ENCODE data around the gene NOL4L.

Gene NOL4L

DNA sequence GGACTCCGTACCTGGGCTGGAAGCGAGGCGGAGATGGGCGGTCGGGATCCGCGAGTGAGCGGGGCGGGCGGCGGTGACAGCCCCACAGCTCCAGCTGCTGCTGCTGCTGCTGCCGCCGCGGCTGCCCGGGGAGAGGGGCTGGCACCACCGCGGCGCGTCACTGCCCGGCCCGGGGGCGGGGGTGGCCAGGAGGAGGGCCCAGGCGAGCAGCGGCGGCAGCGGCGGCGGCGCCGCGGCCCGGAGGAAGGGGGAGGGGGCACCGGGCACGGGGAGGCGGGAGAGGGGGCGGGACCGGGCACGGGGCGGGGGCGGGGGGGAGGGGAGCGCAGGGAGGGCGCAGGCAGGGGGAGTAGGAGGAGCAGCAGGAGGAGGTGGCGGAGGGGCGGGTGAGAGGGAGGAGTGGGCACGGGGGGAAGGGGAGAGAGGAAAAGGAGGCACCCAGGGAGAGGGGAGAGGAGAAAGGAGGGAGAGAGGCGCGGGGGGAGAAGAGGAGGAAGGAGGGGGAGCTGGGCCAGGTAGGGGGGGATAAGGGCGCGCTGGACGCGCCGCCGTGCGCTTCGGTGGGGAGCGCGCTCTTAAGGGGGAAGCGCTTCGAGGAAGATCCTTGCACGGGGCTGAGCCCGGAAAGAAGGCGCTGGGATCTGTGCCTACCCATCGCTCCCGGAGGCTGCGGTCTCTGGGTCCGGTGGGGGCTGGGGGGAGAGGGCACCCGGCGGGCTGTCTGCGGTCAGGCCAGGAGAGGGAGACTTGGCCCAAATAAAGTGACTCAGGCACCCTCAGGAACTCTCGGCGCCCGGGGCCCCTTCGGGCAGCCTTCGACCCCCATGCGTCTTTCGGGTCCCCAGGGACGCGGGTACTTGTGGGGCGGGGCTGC lies 101.5 kb downstream of the NOL4L start:
- DNase-seq (ENCODE audit: low spot score): peak; percentile 63

GRCh38 chr20:32482442-32483261 lies 102.5 kb downstream of the NOL4L start:
- no peak for DNase-seq (ENCODE audit: low spot score)

GRCh38 chr20:32482143-32482441 lies 103.0 kb downstream of the NOL4L start:
- no peak for DNase-seq (ENCODE audit: low spot score)

GRCh38 chr20:32481311-32482142 lies 103.6 kb downstream of the NOL4L start:
- DNase-seq (ENCODE audit: low spot score): no peak

DNA sequence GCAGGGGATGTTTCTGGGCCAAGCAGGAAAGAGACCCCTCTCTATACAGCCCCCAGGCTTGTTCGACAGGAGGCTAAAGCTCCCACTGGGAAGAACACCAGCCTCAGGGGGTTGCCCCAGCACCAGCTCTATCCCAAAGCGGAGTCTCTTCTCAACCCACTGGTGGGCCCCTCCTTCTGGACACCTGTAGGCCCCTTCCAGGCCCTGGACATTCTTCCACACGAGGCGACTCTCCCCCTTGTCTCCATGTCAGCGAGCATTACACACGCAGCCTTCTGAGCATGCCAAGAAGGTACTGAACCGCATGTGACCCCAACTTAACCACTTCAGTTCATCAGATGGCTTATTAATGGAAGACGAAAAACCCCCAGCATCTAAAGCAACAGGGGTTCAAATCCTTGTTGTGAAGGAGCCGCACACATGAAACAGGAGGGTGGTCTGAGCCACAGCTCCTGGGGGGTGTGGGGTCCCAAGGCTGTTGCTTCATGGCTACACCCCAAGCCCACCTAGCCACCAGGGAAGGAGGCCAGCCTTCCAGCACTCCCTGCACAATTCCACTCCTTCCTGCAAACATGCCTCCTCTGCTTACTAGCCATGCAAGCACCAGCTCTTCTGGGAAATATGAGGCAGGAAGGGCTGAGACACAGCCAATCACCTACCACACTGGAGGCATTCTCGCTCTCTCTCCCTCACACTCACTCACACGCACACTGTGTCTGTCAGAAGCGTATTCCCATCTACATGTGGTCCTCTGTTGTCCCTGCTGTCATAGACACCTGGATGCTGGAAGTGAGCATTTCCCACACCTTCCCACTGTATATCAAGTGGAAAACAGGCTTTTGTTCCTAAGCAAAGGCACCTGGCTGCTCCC lies 104.5 kb downstream of the NOL4L start:
- no peak for DNase-seq (ENCODE audit: low spot score)

DNA sequence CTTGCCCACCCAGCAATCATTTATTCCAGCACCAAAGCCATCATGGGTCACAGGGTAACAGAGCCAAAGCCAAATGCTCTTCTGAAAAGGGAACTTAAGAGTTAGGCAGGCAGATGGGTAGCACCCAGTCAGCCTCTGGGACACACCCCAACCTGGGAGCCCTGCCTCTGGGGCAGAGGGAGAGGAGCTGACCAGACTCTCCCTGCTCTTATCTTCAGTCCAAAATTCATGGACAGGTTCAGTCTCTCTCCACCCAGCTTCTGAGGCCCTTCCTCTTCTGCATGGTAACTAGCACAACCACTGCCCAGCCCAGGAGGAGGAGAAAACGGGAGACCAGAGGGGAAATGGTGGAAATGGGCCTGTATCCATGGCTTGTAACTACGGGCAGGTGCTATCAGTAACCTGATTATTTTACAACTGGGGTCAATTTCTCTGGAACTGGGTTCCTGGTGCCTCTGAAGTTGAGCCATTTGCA lies 105.4 kb downstream of the NOL4L start:
- no peak for DNase-seq (ENCODE audit: low spot score)

DNA sequence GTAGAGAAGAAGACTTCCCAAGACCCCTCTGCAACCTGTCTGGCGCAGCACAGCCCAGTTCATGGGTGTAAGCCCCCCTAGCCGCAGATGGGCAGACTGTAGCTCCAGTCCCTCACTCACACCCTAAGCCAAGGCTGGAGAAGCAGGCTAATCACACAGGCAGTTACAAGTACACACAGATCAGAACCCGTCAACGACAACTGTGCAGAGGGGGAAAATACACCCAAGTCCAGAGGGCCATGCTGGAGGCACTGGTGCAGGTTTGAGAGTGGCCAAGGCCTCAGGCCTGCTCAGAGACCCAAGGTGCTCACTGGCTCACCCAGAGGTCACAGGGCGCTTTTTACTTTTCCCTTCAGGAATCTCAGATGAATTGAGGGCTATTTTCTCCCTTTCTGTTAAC lies 106.1 kb downstream of the NOL4L start:
- DNase-seq (ENCODE audit: low spot score): no peak

DNA sequence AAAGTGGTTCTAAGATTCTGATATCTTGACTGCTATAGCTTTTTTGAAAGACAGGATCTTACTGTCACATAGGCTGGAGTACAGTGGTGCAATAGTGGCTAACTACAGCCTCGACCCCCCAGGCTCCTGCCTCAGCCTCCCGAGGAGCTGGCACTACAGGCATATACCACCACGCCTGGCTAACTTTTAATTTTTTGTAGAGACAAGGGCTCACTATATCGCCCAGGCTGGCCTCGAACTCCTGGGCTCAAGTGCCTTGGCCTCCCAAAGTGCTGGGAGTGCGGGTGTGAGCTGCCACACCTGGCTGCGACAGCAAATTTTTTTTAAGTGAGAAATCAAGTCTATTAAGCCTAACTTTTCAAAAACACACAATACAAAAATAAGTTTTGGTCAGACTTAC lies 106.6 kb downstream of the NOL4L start:
- DNase-seq (ENCODE audit: low spot score): no peak

DNA sequence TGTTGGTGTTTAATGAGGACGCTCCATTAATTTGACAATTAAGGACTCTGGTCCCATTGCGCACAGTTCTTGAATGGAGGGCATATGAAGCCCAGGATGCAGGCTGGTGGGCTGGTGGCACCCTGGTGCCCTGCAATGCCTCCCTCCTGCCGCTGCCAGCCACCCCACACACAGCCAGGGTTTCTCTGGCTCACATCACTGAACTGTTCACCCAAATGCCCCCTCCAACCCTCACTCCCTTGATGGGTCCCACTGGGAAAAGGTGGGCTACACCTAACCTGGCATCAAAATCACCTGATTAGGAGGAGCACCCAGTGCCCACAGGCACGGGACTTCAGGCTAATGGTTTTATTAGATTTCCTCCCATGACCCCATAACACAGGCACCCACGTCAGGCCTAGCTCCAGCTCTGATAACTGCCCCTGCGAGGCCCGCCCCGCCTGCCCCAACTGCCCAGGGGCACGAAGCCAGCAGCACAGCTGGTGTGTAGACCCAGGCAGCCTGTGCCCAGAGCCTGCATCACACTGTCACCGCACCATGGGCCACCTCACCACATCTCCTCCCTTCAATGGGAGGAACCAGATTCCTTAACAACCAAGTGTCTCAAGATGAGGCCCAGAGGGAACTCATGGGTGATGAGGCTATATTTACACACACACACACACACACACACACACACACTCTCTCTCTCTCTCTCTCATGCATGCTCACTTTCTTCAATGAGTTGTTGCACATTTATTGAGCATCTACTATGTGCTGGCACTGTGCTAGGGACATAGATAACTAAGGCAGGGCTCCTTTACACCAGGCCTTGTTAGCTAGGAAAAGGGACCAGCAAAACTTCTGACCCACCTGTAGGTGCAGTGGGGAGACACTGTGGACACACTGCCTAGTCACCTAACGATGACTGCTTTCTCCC lies 107.3 kb downstream of the NOL4L start:
- DNase-seq (ENCODE audit: low spot score): no peak

- no peak for DNase-seq (ENCODE audit: low spot score)
These were observed 108.2 kb downstream of the NOL4L start for GRCh38 chr20:32476684-32477593.

GRCh38 chr20:32474967-32475811 lies 109.9 kb downstream of the NOL4L start:
- DNase-seq (ENCODE audit: low spot score): no peak

DNA sequence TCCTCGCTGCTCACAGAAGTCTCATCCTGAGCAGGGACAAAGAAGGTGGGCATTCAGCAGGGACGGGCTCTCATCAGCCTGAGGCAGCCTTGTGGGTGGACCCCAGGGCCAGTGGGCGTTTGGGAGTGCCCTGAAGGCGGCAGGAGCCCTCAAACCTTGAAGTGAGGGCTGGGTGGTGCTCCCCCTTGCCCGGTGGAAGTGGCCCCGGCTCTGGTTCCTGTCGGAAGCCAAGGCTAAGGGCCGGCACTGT lies 110.5 kb downstream of the NOL4L start:
- DNase-seq (ENCODE audit: low spot score): no peak

DNA sequence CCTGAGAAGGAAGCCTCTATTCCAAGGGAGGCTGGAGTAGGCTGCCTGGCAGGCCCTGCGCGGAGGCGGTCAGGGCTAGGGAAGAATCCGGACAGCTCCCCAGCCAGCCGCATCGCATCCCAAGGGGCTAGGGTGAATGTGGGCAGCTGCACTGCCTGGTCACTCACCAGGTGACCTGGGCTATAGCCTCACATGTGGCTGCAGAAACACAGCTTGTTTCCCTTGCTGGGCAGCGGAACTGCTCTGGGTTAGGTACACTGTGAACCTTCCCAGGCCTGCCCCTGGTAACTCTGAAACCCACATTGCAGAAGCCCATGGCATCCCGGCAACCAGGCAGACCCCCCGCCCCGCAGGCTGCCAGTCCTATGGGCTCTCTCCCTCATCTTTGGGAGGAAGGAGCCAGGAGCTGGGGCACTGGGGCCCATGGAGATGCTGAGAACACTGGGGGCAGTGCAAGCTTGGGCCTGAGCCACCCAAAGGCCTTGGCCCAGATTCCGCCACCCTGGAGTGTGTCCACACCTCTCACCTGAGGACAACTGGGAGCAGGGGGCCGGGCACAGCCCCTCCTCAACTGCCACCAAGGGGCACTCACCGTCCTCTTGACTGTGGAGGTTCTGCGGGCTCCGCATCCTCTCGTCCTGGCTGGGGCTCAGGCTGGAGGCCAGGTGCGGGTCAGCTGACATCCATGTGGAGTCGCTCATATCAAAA lies 111.0 kb downstream of the NOL4L start:
- no peak for DNase-seq (ENCODE audit: low spot score)

DNA sequence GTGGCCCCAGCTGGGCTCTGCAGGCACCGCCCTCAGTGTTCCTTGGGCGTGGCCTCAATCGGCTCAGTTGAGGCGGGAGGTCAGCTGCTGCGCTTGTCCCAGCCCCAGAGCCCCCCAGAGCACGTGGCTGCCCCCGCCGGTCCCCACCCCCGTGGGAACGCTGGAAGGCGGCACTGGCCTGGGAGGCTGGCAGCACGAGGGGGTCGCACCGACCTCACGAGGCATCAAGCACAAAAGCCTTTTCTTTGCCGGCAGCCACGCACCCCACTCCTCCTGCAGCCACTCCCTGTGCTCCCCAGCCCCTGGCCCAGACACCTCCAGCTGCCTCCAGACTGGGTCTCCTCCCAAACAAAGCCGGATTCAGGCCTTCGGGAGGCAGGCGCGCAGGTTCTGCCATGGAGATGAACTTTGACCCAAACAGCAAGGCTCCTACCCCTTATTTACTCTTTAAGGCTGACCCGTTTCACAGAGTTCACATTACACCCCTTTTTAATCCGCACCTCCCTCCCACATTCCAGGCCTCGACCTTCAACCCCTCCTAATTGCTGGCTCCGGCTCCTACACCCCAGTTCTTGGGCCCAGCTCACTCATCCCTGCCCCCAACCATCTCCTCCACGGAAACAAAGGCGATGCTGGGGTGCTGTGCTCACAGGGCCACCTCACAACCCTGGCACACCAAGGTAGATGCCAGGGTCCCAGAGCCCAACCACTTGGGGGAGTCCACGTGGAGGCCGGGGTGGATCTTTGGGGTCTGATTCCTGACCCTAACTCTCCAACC lies 111.7 kb downstream of the NOL4L start:
- DNase-seq (ENCODE audit: low spot score): no peak

GRCh38 chr20:32472581-32473207 lies 112.4 kb downstream of the NOL4L start:
- DNase-seq (ENCODE audit: low spot score): no peak

DNA sequence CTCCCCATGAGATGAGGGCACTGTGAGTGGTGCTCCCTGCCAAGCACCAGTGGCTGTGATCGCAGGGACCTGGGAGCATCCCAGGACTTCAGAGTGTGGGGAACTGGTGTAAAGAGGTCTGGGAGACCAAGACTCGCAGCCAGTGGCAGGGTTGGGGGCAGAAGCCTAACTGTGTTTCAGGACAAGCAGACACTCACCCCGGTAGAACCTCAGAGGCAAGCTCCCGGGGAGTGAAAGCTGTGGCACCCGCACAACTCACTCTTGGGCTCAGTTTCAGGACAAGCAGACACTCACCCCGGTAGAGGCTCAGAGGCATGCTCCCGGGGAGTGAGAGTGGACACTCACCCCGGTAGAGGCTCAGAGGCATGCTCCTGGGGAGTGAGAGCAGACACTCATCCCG lies 114.2 kb downstream of the NOL4L start:
- no peak for DNase-seq (ENCODE audit: low spot score)
